Kidney epithelial cell (primary cell): ENCODE data around the gene GPALPP1. TPM values are rescaled to one million over a fixed set of nuclear protein-coding genes. Genes with fewer than 3 reads are reported as not detected.

Experiments used
- DNase-seq: peaks from one replicate; pipeline ENCODE4 v3.0.0-alpha.2; 2010; ENCODE audit warnings: low read depth
- H3K27me3 ChIP-seq: 2 replicates; pipeline ENCODE4 v1.6.0; 2011; ENCODE audit warnings: low read length; ENCODE audit not compliant: control insufficient read depth, insufficient read depth
- H3K36me3 ChIP-seq: 2 replicates; pipeline ENCODE4 v1.5.1; 2011; ENCODE audit warnings: low read length; ENCODE audit not compliant: control insufficient read depth, insufficient read depth
- H3K4me3 ChIP-seq: 2 replicates; pipeline ENCODE4 v1.5.1; 2011; ENCODE audit warnings: low read depth, mild to moderate bottlenecking, control low read depth, low read length
- total RNA-seq: library from RNA; depleted of rRNA; stranded (reverse); fragments of >200 nt; gene quantifications from 2 replicates; pipeline ENCODE4 v1.2.3, GENCODE V29; 2015
- TF ChIP-seq, protein P1 (sequence below): IDR thresholded peaks from 2 replicates; pipeline ENCODE4 v1.5.1; 2011; ENCODE audit warnings: mild to moderate bottlenecking, moderate library complexity, low read length, control low read depth, inconsistent platforms; ENCODE audit not compliant: insufficient read depth, poor library complexity, severe bottlenecking

The GPALPP1 gene
- total RNA-seq, 1 donor from 2014 or later: 26.5 TPM

DNA sequence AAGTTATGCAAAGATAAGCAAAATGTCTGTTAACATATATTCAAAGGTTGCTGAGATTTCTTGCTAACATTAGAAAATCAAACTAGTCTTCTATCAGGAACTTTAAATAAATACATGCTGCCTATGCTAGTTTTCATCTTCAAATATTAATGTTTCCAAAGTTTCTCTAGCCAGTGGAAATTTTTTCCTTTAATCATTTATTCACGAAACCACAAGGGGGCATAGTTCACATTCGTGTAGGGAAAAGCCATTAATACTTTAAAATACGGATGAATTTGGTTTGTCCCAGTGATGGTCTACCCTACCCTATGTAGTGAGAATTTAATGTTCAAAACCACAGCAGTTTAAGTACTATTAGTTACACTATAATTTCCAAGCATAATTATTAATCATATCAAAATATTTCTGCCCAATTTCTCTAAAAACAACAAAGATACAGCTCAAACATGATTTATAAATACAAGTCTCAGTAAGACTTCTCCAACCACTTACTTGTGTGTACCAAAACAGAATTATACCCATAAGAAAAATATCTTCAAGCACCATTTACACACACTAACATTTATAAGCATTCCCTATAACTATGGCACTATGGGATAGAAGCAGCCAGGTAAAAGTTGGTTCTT lies 16.3 kb upstream of the GPALPP1 start:
- Histone ChIP-seq H3K36me3 (no peaks in the 10 kb centered on the region), H3K27me3 (no peaks in the 10 kb centered on the region), H3K4me3 (no peak overlapping the region)
- DNase-seq: no peak
- TF ChIP-seq, protein P1, sequence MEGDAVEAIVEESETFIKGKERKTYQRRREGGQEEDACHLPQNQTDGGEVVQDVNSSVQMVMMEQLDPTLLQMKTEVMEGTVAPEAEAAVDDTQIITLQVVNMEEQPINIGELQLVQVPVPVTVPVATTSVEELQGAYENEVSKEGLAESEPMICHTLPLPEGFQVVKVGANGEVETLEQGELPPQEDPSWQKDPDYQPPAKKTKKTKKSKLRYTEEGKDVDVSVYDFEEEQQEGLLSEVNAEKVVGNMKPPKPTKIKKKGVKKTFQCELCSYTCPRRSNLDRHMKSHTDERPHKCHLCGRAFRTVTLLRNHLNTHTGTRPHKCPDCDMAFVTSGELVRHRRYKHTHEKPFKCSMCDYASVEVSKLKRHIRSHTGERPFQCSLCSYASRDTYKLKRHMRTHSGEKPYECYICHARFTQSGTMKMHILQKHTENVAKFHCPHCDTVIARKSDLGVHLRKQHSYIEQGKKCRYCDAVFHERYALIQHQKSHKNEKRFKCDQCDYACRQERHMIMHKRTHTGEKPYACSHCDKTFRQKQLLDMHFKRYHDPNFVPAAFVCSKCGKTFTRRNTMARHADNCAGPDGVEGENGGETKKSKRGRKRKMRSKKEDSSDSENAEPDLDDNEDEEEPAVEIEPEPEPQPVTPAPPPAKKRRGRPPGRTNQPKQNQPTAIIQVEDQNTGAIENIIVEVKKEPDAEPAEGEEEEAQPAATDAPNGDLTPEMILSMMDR: peak; percentile 50

DNA sequence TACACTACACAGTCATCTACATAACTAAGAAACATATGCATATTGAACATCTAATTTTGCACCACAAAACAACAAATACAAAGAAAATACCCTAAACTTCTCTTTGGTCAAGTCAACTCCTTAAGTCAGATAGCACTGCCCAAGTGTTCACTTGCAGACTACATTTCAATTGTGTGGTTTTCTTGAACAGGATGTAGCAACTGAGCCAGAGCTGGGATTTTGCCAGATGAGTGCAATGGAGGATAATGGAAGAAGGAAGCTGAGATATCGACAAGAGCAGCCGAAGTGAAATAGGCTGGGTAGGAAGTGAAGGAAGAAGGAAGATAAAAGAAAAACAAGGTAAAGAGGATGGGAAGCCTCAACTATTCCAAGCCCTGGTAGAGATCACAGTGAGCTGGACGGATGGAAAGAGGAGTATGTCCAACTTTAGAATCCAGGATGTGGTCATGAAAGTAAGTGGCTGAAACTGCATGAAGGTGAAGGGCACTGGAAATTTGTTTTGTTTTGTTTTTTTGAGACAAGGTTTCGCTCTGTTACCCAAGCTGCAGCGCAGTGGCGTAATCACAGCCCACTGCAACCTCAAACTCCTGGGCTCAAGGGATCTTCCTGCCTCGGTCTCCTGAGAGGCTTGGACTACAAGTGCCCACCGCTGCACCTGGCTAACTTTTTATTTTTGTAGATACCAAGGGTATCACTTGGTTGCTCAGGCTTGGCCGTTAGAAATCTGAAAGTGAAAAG lies 15.1 kb upstream of the GPALPP1 start:
- TF ChIP-seq, protein P1: no peak
- no peak for DNase-seq
- Histone ChIP-seq H3K36me3 (no peaks in the 10 kb centered on the region), H3K27me3 (no peaks in the 10 kb centered on the region), H3K4me3 (no peak overlapping the region)

DNA sequence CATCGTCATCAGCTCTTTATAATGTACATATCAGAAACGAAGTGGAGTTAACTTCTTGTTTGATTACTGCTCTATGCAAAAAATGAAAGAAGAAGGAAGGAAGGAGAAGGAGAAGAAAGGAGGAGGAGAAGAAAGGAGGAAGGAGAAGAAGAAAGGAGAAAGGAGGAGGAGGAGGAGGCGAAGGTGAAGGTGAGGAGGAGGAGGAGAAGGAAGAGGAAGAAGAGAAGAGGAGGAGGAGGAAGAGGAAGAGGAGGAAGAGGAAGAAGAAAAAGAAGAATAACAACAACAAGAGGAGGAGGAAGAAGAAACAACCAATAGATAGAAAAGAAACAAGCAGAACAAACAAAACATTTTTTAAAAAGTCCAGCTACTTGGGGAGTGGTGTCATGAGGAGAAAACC lies 13.1 kb upstream of the GPALPP1 start:
- H3K36me3 ChIP-seq: no peaks in the 10 kb centered on the region
- H3K27me3 ChIP-seq: no peaks in the 10 kb centered on the region
- H3K4me3 ChIP-seq: no peak overlapping the region
- TF ChIP-seq, protein P1: no peak
- no peak for DNase-seq

DNA sequence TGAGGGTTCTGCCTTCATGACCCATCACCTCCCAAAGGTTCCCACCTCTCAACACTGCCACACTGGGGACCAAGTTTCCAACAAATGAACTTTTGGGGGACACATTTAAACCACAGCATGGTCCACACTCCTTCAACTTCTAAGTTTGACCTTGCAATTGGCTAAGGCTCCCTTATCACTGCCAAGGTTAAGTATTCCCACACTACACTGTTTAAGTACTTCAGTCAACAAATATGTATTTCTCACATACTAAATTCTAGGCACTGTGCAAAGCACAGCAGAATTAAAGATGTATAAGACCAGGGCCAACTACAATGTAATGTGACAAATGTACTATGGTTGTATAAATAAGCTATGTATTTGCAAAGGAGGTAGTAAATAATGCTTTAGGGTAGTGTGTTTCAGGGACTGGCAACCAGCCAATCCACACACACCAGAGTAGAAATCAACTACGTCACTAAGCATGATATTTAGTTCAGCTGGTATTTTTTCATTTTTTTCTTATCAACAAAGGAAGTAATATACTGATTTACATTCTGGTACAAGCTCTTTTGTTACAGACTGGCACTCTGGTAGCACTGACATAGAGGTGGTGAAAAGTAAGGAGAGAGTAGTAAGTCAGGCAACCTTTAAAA lies 12.3 kb upstream of the GPALPP1 start:
- no peaks in the 10 kb centered on the region for H3K27me3 ChIP-seq
- TF ChIP-seq, protein P1: no peak
- H3K36me3 ChIP-seq: no peaks in the 10 kb centered on the region
- H3K4me3 ChIP-seq: no peak overlapping the region
- DNase-seq: no peak

DNA sequence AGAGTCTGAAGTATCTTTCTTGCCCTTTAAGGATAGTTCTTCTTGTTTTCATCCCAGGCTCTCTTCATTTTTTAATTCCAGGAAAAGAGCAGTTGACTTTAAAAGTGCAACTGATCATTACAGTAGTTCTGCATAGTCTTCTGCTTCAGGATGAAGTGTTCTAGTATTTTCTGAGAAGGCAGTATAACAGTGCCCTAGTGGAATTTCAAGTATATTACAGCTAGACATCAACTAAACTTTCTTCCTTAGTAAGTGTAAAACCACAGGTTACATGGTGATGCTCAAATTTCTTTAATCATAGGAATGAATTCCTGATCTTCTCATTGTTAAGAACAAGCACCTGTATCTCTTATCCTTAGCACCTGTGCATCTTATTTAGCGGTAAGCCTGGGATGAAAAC lies 11.0 kb upstream of the GPALPP1 start:
- TF ChIP-seq, protein P1: no peak
- H3K27me3 ChIP-seq: no peaks in the 10 kb centered on the region
- no peak overlapping the region for H3K4me3 ChIP-seq
- H3K36me3 ChIP-seq: no peaks in the 10 kb centered on the region
- no peak for DNase-seq
